Stomach (tissue), 9 donors: ENCODE data around the gene TIMM21. TPM values are rescaled to one million over a fixed set of nuclear protein-coding genes. Genes with fewer than 3 reads are reported as not detected.

Source experiments
- DNase-seq, 2 donors: peaks; one replicate each; pipeline versions ENCODE4 v3.0.0 to v3.0.0-alpha.2; 2013 to 2019
- H3K27ac ChIP-seq, 5 donors: fragments of 200-600 bp in 4 of 5; sonication (generic) in 4 of 5; one replicate each; pipeline ENCODE4 v1.5.1; 2013 to 2019; ENCODE audit warnings: mild to moderate bottlenecking in 1 of 5, moderate library complexity in 1 of 5
- H3K27me3 ChIP-seq, 3 donors: fragments of 200-600 bp; sonication (generic); one replicate each; pipeline ENCODE4 v1.5.1; 2017 to 2019; ENCODE audit warnings: mixed run types in 1 of 3
- H3K36me3 ChIP-seq, 4 donors: fragments of 200-600 bp; sonication (generic); 1 replicate in 3 of 4; 2 replicates in 1 of 4; pipeline ENCODE4 v1.5.1; 2016 to 2019
- H3K4me1 ChIP-seq, 4 donors: fragments of 200-600 bp; sonication (generic); one replicate each; pipeline ENCODE4 v1.5.1; 2016 to 2019
- H3K4me3 ChIP-seq, 4 donors: fragments of 200-600 bp; sonication (generic) in 3 of 4; one replicate each; pipeline ENCODE4 v1.5.1; 2016 to 2019; ENCODE audit warnings: mild to moderate bottlenecking in 1 of 4
- H3K9me3 ChIP-seq, 4 donors: fragments of 200-600 bp; sonication (generic); one replicate each; pipeline ENCODE4 v1.5.1; 2016 to 2019
- CTCF ChIP-seq, 7 experiments: fragments of 450-650 bp in 4 of 7; fragments of 200-600 bp in 3 of 7; sonication (generic) in 3 of 7; IDR thresholded peaks; one replicate each; pipeline ENCODE4 v1.5.1; 2016 to 2019; ENCODE audit warnings: antibody characterized with exemption in 7 of 7, control low read depth in 2 of 7, mild to moderate bottlenecking in 1 of 7
- EP300 ChIP-seq: sonication (generic); formaldehyde crosslinking; IDR thresholded peaks from one replicate; pipeline ENCODE4 v1.6.1; 2017; ENCODE audit warnings: antibody characterized with exemption
- POLR2A ChIP-seq, 4 donors: fragments of 450-650 bp; IDR thresholded peaks; one replicate each; pipeline ENCODE4 v1.6.1; 2016; ENCODE audit warnings: antibody characterized with exemption in 4 of 4, control low read depth in 2 of 4, mild to moderate bottlenecking in 1 of 4, moderate library complexity in 1 of 4
- POLR2AphosphoS5 ChIP-seq, 3 donors: sonication (generic); formaldehyde crosslinking; IDR thresholded peaks; one replicate each; pipeline ENCODE4 v1.6.1; 2016; ENCODE audit warnings: antibody characterized with exemption in 3 of 3
- WGBS, 5 donors: extraction: QIAGEN DNeasy Blood & Tissue Kit in 3 of 5; methylation state at CpG; one replicate each; pipeline versions ENCODE4 v1.1.5 to v1.1.7; 2013 to 2018; 5-methylcytosine and 5-hydroxymethylcytosine counted together
- intact Hi-C: fragments of 100-400 bp; cut with DNase I; formaldehyde crosslinking; loops from one replicate; pipeline ENCODE4 v1.15.1; 2023; ENCODE audit warnings: low total_unique reads
- polyA plus RNA-seq, 3 donors: library from polyadenylated mRNA; stranded (reverse); fragments of 200-250 nt; gene quantifications; one replicate each; pipeline ENCODE4 v1.2.3, GENCODE V29; 2013
- total RNA-seq, 5 donors: library from RNA; depleted of rRNA; stranded (reverse); fragments of >200 nt; gene quantifications; one replicate each; pipeline versions ENCODE4 v1.1.0 to v1.2.3, GENCODE V29; 2014 to 2016
- donor health status: healthy with polysubstance abuse.
- donor health status: Bipolar disorder and iron deficiency.
- donor health status: healthy.

The TIMM21 gene
- total and polyA plus RNA-seq, 8 donors = 5.8 to 99.1 (median 13.8) TPM; not detected in 1

GRCh38 chr18:74155276-74155675 is 7.0 kb downstream of the TIMM21 start:
- H3K36me3 ChIP-seq = peaks cover 23 to 77% (median 73%) of the 10 kb centered on the region in 4 donors
- no peak overlapping the region for H3K27ac ChIP-seq
- WGBS, 5 donors = 87 to 88% (median 87%) methylated on average over 4 of the region's 4 CpGs
- no peak overlapping the region for H3K4me3 ChIP-seq
- peaks cover 0 to 26% (median 10%) of the 10 kb centered on the region in 4 donors for H3K4me1 ChIP-seq
- no peaks in the 10 kb centered on the region for H3K9me3 ChIP-seq
- no peaks in the 10 kb centered on the region for H3K27me3 ChIP-seq
- intact Hi-C loops = no loop called here
- DNase-seq = no peak
- TF ChIP-seq POLR2AphosphoS5 (IDR thresholded peaks at IDR 0.05) = no peak
- TF ChIP-seq POLR2A (IDR thresholded peaks at IDR 0.05) = no peak

GRCh38 chr18:74163019-74163660 is 14.8 kb downstream of the TIMM21 start:
- Histone ChIP-seq H3K27me3 (no peaks in the 10 kb centered on the region), H3K36me3 (peaks cover 6 to 44% (median 38%) of the 10 kb centered on the region in 4 donors), H3K27ac (no peak overlapping the region), H3K9me3 (no peaks in the 10 kb centered on the region), H3K4me1 (peaks cover 0 to 6% (median 0%) of the 10 kb centered on the region in 4 donors), H3K4me3 (no peak overlapping the region)
- WGBS, 5 donors = 78 to 84% (median 81%) methylated on average over 11 of the region's 11 CpGs
- intact Hi-C loops = no loop called here
- DNase-seq = peak in 1 of 2 donors; percentile 32
- TF ChIP-seq POLR2AphosphoS5 (IDR thresholded peaks at IDR 0.05) (no peak), POLR2A (IDR thresholded peaks at IDR 0.05) (no peak), CTCF (IDR thresholded peaks at IDR 0.05) (no peak), EP300 (no peak)

DNA sequence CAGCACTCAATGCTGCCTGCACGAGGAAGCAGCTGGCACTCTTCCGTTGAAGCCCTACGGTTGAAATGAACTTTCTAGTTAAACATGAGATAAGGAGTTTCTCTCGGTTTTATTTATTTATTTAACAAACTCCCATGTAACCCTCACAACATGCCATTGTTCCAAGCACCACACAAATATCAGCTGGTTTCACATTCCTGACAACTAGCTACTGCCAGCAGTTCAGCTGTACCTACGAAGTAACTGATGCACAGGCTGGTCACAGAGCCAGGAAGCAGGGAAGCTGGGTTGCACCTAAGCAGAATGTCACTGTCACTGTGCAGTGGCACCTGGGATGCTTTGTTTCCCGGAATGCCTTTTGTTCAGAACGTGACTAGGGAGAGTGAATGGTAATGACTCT is 18.1 kb downstream of the TIMM21 start:
- Histone ChIP-seq H3K9me3 (no peaks in the 10 kb centered on the region), H3K27ac (no peak overlapping the region), H3K4me3 (no peak overlapping the region), H3K36me3 (peaks cover 0 to 12% (median 5%) of the 10 kb centered on the region in 4 donors), H3K27me3 (no peaks in the 10 kb centered on the region), H3K4me1 (peaks cover 0 to 6% (median 0%) of the 10 kb centered on the region in 4 donors)
- TF ChIP-seq CTCF (IDR thresholded peaks at IDR 0.05) (no peak), POLR2AphosphoS5 (IDR thresholded peaks at IDR 0.05) (no peak), POLR2A (IDR thresholded peaks at IDR 0.05) (no peak), EP300 (no peak)
- DNase-seq = peak in 1 of 2 donors; percentile 54
- 24 to 42% (median 29%) methylated on average over 7 of the region's 7 CpGs for WGBS, 5 donors
- intact Hi-C loops = no loop called here

DNA sequence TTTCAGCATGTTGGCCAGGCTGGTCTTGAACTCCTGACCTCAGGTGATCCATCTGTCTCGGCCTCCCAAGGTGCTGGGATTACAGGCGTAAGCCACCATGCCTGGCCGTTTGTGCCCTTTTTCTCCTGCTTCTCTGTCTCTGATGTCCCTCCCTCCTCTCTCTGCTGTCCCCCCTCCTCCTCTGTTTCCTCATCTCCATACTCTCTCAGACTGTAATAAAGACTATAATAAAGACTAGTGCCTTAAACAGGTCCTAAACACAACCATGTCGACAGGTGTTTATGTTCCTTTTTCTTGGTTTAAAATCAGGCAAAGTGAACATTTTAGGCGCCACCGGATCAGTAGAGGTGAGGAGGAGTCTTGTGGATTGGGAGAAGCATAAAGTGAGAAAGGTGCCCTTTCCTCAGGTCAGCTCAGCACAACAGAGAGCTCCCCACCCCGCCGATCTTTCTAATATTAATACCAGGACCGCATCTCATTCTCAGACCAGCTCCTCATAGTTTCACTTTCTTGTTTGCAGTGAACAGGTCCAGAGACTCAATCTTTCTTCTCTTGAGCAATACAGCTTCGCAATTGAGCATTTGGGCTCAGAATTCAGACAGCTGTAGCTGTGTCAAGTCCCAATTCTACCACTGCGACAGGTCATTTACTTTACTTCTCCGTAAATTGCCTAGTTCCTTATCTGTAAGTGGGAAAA is 23.7 kb downstream of the TIMM21 start:
- no peaks in the 10 kb centered on the region for H3K9me3 ChIP-seq
- peaks cover 0 to 27% (median 0%) of the 10 kb centered on the region in 3 donors for H3K27me3 ChIP-seq
- intact Hi-C loops = no loop called here
- H3K4me3 ChIP-seq = peak overlapping the region; percentile 29 to 40 (median 35)
- TF ChIP-seq POLR2AphosphoS5 (IDR thresholded peaks at IDR 0.05) = no peak
- TF ChIP-seq CTCF (IDR thresholded peaks at IDR 0.05) = no peak
- no peak for TF ChIP-seq POLR2A (IDR thresholded peaks at IDR 0.05)
- TF ChIP-seq EP300 = no peak
- no peak for DNase-seq
- peaks cover 0 to 13% (median 4%) of the 10 kb centered on the region in 4 donors for H3K4me1 ChIP-seq
- 32 to 49% (median 38%) methylated on average over 11 to 12 of the region's 12 CpGs for WGBS, 5 donors
- no peak overlapping the region for H3K27ac ChIP-seq
- no peaks in the 10 kb centered on the region for H3K36me3 ChIP-seq
